SIG-M5 treated with dmso at 0.1 percent for 504 hours (cell line): ENCODE data around the gene SLC16A1.
A peak's percentile ranks its signal among the peaks of the same experiment; 100 is the strongest.
"Not testable (repeated sequence)": the region's sequence is repeated elsewhere in the genome, so short reads cannot be mapped to it uniquely, and the experiment has no call there.

ENCODE experiments used
- DNase-seq: peaks from one replicate; lab custom pipeline; 2025; ENCODE audit not compliant: unreplicated experiment; lab: John Stamatoyannopoulos, UW

The SLC16A1 gene

GRCh38 chr1:112888630-112889029, 67.4 kb downstream of the SLC16A1 start:
- DNase-seq = no peak

GRCh38 chr1:112887599-112888283, 68.3 kb downstream of the SLC16A1 start:
- DNase-seq = no peak

GRCh38 chr1:112884996-112885395, 71.0 kb downstream of the SLC16A1 start:
- not testable (repeated sequence) for DNase-seq

- peak; percentile 39 for DNase-seq
These were observed 73.7 kb downstream of the SLC16A1 start for GRCh38 chr1:112882271-112882744.

GRCh38 chr1:112881742-112882127, 74.3 kb downstream of the SLC16A1 start:
- no peak for DNase-seq

GRCh38 chr1:112879834-112880233, 76.2 kb downstream of the SLC16A1 start:
- DNase-seq = no peak

GRCh38 chr1:112878321-112878720, 77.7 kb downstream of the SLC16A1 start:
- no peak for DNase-seq

- DNase-seq = no peak
These were observed 78.2 kb downstream of the SLC16A1 start for GRCh38 chr1:112877750-112878149.

GRCh38 chr1:112876315-112876714, 79.7 kb downstream of the SLC16A1 start:
- DNase-seq = no peak

GRCh38 chr1:112872551-112872962, 83.4 kb downstream of the SLC16A1 start:
- no peak for DNase-seq

GRCh38 chr1:112870887-112871646, 84.9 kb downstream of the SLC16A1 start:
- no peak for DNase-seq

GRCh38 chr1:112869895-112870294, 86.1 kb downstream of the SLC16A1 start:
- DNase-seq = no peak

- no peak for DNase-seq
These were observed 87.8 kb downstream of the SLC16A1 start for GRCh38 chr1:112868191-112868590.

- no peak for DNase-seq
These were observed 89.0 kb downstream of the SLC16A1 start for GRCh38 chr1:112866981-112867380.

GRCh38 chr1:112866151-112866550, 89.8 kb downstream of the SLC16A1 start:
- DNase-seq = no peak

GRCh38 chr1:112862753-112863426, 93.1 kb downstream of the SLC16A1 start:
- no peak for DNase-seq
